GM23248 (cell line): ENCODE data around the gene DSG2. TPM values are rescaled to one million over a fixed set of nuclear protein-coding genes. Genes with fewer than 3 reads are reported as not detected.

ENCODE experiments used
- DNase-seq: peaks from one replicate; pipeline ENCODE4 v3.0.0-alpha.2; 2015
- H2AFZ ChIP-seq: fragments of 200-600 bp; sonication (generic); 2 replicates; pipeline ENCODE4 v1.6.1; 2016; ENCODE audit warnings: antibody characterized with exemption
- H3F3A ChIP-seq: fragments of 200-600 bp; sonication (generic); 2 replicates; pipeline ENCODE4 v1.6.1; 2016; ENCODE audit warnings: mild to moderate bottlenecking, antibody characterized with exemption, mixed run types; ENCODE audit not compliant: insufficient read depth
- H3K27ac ChIP-seq: fragments of 200-600 bp; sonication (generic); 2 replicates; pipeline ENCODE4 v1.5.1; 2016; ENCODE audit warnings: mild to moderate bottlenecking
- H3K27me3 ChIP-seq: fragments of 200-600 bp; sonication (generic); replicated peaks from 2 replicates; pipeline ENCODE4 v1.6.1; 2016; ENCODE audit warnings: mild to moderate bottlenecking; ENCODE audit not compliant: insufficient read depth
- H3K36me3 ChIP-seq: fragments of 200-600 bp; sonication (generic); 2 replicates; pipeline ENCODE4 v1.6.1; 2016; ENCODE audit warnings: low read depth, mild to moderate bottlenecking
- H3K4me1 ChIP-seq: fragments of 200-600 bp; sonication (generic); 2 replicates; pipeline ENCODE4 v1.6.1; 2016; ENCODE audit warnings: mild to moderate bottlenecking; ENCODE audit not compliant: insufficient read depth
- H3K4me2 ChIP-seq: fragments of 200-600 bp; sonication (generic); one replicate; pipeline ENCODE4 v1.6.1; 2016; ENCODE audit warnings: mild to moderate bottlenecking; ENCODE audit not compliant: unreplicated experiment
- H3K4me3 ChIP-seq: fragments of 200-600 bp; sonication (generic); 2 replicates; pipeline ENCODE4 v1.5.1; 2016; ENCODE audit warnings: mild to moderate bottlenecking
- H3K79me2 ChIP-seq: fragments of 200-600 bp; sonication (generic); 2 replicates; pipeline ENCODE4 v1.6.1; 2016; ENCODE audit warnings: mild to moderate bottlenecking; ENCODE audit not compliant: insufficient read depth
- H3K9ac ChIP-seq: fragments of 200-600 bp; sonication (generic); 2 replicates; pipeline ENCODE4 v1.6.1; 2016; ENCODE audit warnings: mild to moderate bottlenecking
- H3K9me2 ChIP-seq: fragments of 200-600 bp; sonication (generic); 2 replicates; pipeline ENCODE4 v1.6.1; 2016; ENCODE audit warnings: mixed run types, mild to moderate bottlenecking, moderate library complexity; ENCODE audit not compliant: insufficient read depth
- H3K9me3 ChIP-seq: fragments of 200-600 bp; sonication (generic); one replicate; pipeline ENCODE4 v1.6.1; 2017; ENCODE audit warnings: low read depth
- H4K20me1 ChIP-seq: fragments of 200-600 bp; sonication (generic); 2 replicates; pipeline ENCODE4 v1.6.0; 2016; ENCODE audit not compliant: insufficient read depth
- EZH2 ChIP-seq: fragments of 200-600 bp; sonication (generic); IDR thresholded peaks from 2 replicates; pipeline ENCODE4 v1.6.1; 2018; ENCODE audit warnings: antibody characterized with exemption, mild to moderate bottlenecking; ENCODE audit not compliant: insufficient read depth, poor library complexity, severe bottlenecking
- EZH2phosphoT487 ChIP-seq: fragments of 200-600 bp; sonication (generic); IDR thresholded peaks from 2 replicates; pipeline ENCODE4 v1.6.1; 2018; ENCODE audit warnings: antibody characterized with exemption, moderate library complexity, mild to moderate bottlenecking, low read depth; ENCODE audit not compliant: insufficient read depth
- whole genome bisulfite sequencing, 2 experiments: methylation state at CpG; one replicate each; pipeline ENCODE4 v1.1.6; 2015 to 2017; ENCODE audit warnings: low lambda C conversion rate in 2 of 2, low coverage in 1 of 2; ENCODE audit errors: missing lambda C conversion rate in 2 of 2; 5-methylcytosine and 5-hydroxymethylcytosine counted together
- in situ Hi-C: fragments of 300-500 bp; cut with MboI; formaldehyde crosslinking; loops from 2 replicates; pipeline ENCODE4 v1.15.0; 2020
- polyA plus RNA-seq: library from polyadenylated mRNA; unstranded; fragments of >200 nt; fragmentation: Nextera tagmentation; extraction: Ambion mirVana; gene quantifications from 2 replicates; pipeline ENCODE4 v1.2.1, GENCODE V29; 2016
- total RNA-seq: library from RNA; depleted of rRNA; stranded (reverse); fragments of >200 nt; shearing (Covaris generic); gene quantifications from 2 replicates; pipeline ENCODE4 v1.2.3, GENCODE V29; 2014

Gene DSG2
- total and polyA plus RNA-seq, 2 experiments from 2014 or later, result under 0.01 TPM; not detected in 1

DNA sequence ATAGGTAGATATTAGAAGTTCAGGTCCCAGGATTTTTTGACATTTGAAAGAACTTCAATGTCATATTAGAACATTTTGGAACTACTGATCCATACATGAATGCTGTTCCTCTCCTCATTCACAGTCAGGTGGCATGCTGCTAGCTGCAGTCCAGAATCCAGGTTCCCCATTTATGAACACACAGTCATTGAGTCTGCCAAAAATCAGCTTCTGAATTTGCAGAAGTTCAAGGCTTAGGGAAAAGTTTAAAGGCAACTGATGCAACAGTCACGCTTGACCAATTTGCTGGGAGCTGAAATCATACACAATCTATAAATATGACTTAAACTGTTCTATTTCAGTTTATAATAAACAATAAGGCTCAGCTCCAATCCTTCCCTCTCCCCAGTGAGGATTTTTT lies 76.4 kb downstream of the DSG2 start:
- no peak for DNase-seq
- H3K9me3 ChIP-seq, result no peaks in the 10 kb centered on the region
- no peaks in the 10 kb centered on the region for H3F3A ChIP-seq
- no peak for TF ChIP-seq EZH2
- H3K27me3 ChIP-seq, result no peaks in the 10 kb centered on the region
- no peaks in the 10 kb centered on the region for H3K4me1 ChIP-seq
- 43 to 45% methylated on average over 1 of the region's 1 CpG for WGBS, 2 experiments
- no peaks in the 10 kb centered on the region for H4K20me1 ChIP-seq
- no peaks in the 10 kb centered on the region for H3K79me2 ChIP-seq
- in situ Hi-C loops, result loop anchor here (25.0 kb wide), 1 partner anchor 388 kb away; no protein-coding TSS in a partner anchor
- H2AFZ ChIP-seq, result no peak overlapping the region
- H3K36me3 ChIP-seq, result no peaks in the 10 kb centered on the region
- no peak overlapping the region for H3K4me2 ChIP-seq
- H3K4me3 ChIP-seq, result no peak overlapping the region
- no peak overlapping the region for H3K27ac ChIP-seq
- H3K9ac ChIP-seq, result no peak overlapping the region
- no peaks in the 10 kb centered on the region for H3K9me2 ChIP-seq

DNA sequence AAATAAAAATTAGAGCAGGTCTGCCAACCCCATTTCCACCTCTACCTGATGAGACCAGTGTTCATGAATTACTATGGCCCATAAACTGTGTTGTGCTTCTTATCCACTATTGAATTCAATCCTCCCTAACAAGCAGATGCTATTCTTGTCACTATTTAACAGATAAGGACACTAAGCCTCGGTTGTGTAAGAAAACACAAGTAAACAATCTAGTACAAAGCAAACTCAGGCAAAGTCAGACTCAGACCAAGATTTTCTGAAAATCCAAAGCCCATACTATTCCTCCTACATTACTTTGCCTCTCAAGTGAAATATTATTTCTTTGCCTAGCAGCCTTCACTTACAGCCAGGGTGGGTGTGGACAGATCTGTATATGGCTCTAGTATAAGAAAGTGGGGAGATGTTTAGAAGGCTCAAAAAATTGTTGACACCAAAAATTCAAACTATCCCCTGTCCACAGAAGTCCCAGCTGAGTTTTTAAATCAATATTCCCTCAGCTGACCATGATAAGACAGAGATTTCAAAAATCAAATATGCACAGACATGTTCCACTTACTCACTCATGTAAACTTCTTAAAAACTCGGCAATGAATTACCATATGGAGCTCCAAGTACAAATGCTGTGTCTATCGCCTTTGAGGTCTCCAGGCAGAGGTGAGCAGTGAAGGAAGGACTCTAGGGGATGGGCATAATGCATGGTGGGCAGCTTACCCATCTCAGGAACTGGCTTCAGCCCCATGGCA lies 77.7 kb downstream of the DSG2 start:
- in situ Hi-C loops, result no loop called here
- Histone ChIP-seq H3K79me2 (no peaks in the 10 kb centered on the region), H3K4me3 (no peak overlapping the region), H4K20me1 (no peaks in the 10 kb centered on the region), H3K9me2 (no peaks in the 10 kb centered on the region), H3F3A (no peaks in the 10 kb centered on the region), H2AFZ (no peak overlapping the region), H3K9me3 (no peaks in the 10 kb centered on the region), H3K9ac (no peak overlapping the region), H3K36me3 (no peaks in the 10 kb centered on the region), H3K4me2 (no peak overlapping the region), H3K4me1 (no peaks in the 10 kb centered on the region), H3K27me3 (no peaks in the 10 kb centered on the region), H3K27ac (no peak overlapping the region)
- DNase-seq, result no peak
- no peak for TF ChIP-seq EZH2
- TF ChIP-seq EZH2phosphoT487, result no peak
- WGBS, 2 experiments, result 16 to 17% methylated on average over 3 of the region's 3 CpGs

DNA sequence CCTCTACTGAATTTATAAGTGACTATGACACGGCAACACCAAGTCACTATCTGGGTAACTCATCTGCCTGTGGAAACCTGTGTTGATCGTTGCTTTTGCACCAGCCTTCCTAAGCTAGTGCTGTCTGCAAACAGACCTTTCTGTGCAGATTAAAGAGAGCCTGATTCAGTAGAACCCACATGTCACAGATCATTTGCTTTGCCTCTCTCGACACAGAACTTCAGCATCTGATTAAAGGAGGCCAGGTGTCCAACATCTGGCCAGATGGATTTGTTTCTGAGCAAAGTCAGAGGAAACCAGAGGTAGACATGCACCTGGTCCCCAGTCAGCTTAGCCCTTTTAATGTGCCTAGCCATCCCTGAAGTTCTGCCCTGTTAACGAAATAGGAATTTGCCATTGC lies 78.7 kb downstream of the DSG2 start:
- H3K9me3 ChIP-seq, result no peaks in the 10 kb centered on the region
- 13 to 17% methylated on average over 4 of the region's 4 CpGs for WGBS, 2 experiments
- H3K36me3 ChIP-seq, result no peaks in the 10 kb centered on the region
- H2AFZ ChIP-seq, result no peak overlapping the region
- H3K79me2 ChIP-seq, result no peaks in the 10 kb centered on the region
- in situ Hi-C loops, result no loop called here
- DNase-seq, result no peak
- no peak overlapping the region for H3K27ac ChIP-seq
- no peak overlapping the region for H3K9ac ChIP-seq
- H3F3A ChIP-seq, result no peaks in the 10 kb centered on the region
- no peaks in the 10 kb centered on the region for H3K4me1 ChIP-seq
- H3K4me2 ChIP-seq, result no peak overlapping the region
- H3K4me3 ChIP-seq, result no peak overlapping the region
- no peak for TF ChIP-seq EZH2phosphoT487
- TF ChIP-seq EZH2, result no peak
- H3K9me2 ChIP-seq, result no peaks in the 10 kb centered on the region
- no peaks in the 10 kb centered on the region for H4K20me1 ChIP-seq
- H3K27me3 ChIP-seq, result no peaks in the 10 kb centered on the region

DNA sequence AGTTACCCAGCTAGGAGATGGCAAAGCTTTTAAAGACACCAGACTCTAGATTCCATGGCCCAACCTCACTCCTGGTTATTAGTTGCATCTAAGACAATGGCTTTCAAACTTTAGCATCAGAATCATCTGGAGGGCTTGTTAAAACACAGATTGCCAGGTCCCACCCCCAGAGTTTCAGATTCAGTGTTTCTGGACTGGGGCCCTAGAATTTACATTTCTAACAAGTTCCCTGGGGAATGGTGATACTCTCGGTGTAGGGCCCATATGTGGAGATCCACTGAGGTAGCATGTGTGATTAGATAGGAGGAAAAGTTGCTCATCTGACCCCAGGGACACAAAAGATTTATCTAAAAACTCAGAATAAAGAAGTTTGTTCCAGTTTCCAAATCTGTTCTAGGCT lies 79.2 kb downstream of the DSG2 start:
- Histone ChIP-seq H3K9ac (no peak overlapping the region), H3K27me3 (no peaks in the 10 kb centered on the region), H3K9me2 (no peaks in the 10 kb centered on the region), H3K36me3 (no peaks in the 10 kb centered on the region), H3F3A (no peaks in the 10 kb centered on the region), H3K27ac (no peak overlapping the region), H3K4me1 (no peaks in the 10 kb centered on the region), H3K9me3 (no peaks in the 10 kb centered on the region), H3K4me3 (no peak overlapping the region), H3K79me2 (no peaks in the 10 kb centered on the region), H2AFZ (no peak overlapping the region), H3K4me2 (no peak overlapping the region), H4K20me1 (no peaks in the 10 kb centered on the region)
- in situ Hi-C loops, result no loop called here
- 48 to 56% methylated on average over 1 of the region's 1 CpG for WGBS, 2 experiments
- DNase-seq, result no peak
- TF ChIP-seq EZH2 (no peak), EZH2phosphoT487 (no peak)

DNA sequence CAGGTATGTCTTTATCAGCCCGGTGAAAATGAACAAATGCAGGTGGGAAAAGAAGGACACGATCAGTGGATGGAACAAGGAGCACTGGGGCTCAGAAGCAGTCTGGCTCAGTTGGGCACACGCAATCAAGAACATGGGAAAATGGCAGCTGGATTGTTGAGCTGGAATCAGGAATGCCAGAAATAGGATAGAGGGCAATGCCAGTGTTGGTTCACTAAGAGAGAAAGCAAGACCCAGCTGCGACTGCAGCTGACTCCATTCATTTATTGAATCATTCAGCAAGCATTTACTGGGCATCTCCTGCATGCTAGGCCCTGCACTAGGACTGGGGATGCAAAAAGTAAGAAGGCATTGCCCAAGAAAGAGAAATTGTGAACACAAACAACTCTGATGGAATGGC lies 80.1 kb downstream of the DSG2 start:
- H3K27ac ChIP-seq, result no peak overlapping the region
- no peaks in the 10 kb centered on the region for H3K9me3 ChIP-seq
- H3K27me3 ChIP-seq, result no peaks in the 10 kb centered on the region
- no peaks in the 10 kb centered on the region for H3K9me2 ChIP-seq
- H3K4me2 ChIP-seq, result no peak overlapping the region
- H3K9ac ChIP-seq, result no peak overlapping the region
- no peak overlapping the region for H3K4me3 ChIP-seq
- no peaks in the 10 kb centered on the region for H3K79me2 ChIP-seq
- DNase-seq, result no peak
- H3K36me3 ChIP-seq, result no peaks in the 10 kb centered on the region
- TF ChIP-seq EZH2 (no peak), EZH2phosphoT487 (no peak)
- no peaks in the 10 kb centered on the region for H3K4me1 ChIP-seq
- H4K20me1 ChIP-seq, result no peaks in the 10 kb centered on the region
- H2AFZ ChIP-seq, result no peak overlapping the region
- in situ Hi-C loops, result no loop called here
- WGBS, 2 experiments, result 44 to 58% methylated on average over 4 of the region's 4 CpGs
- no peaks in the 10 kb centered on the region for H3F3A ChIP-seq
